ENCODE data around the gene RAPH1. TPM values are rescaled to one million over a fixed set of nuclear protein-coding genes. Genes with fewer than 3 reads are reported as not detected.

RAPH1 gene
- total RNA-seq, 1 experiment from 2014 or later, result 29.7 TPM

DNA sequence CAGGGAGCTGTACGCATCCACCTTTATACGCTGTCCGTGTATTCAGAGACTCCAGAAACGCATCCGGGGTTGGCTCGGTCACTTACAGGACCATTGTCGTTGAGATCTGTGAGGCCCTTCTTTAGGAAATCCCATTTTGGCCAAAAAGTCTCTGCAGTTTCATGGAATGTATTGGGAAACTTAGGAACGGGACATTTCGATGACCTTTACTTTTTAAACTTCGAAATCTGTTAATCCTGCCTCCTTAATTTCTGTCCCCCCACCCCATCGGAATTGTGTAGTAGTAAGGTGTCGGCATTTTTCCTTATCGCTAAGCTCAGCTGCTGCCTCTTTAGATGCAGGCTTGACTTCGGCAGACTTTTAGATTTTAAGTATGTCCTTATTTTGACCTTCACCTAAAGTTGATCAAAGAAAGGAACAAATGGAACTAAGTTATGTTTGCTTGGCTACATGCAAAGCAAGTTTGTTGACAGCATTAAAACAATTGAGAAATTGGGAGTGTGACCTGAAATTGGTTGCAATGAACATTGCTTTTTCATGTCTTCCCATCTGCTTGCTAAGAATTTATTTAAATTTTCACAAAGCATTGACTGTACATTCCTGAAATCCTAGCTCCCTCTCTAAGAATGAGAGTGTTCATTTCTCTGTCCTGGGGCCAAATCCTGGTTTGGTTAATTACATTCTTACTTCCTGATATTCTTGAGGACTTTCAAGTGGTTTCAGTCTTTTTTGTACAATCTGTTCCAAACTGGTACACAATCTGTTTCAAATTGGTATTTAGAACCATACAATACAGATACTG, 884 bp upstream of the RAPH1 start:
- Histone ChIP-seq H3K27ac (ENCODE audit: low read depth, low read length, poor library complexity, severe bottlenecking) (peak overlapping the region; percentile 69), H3K36me3 (ENCODE audit: insufficient read depth, low read length, poor library complexity, severe bottlenecking) (no peaks in the 10 kb centered on the region), H3K27me3 (replicated peaks; ENCODE audit: insufficient read depth, low read depth, low read length, poor library complexity) (no peaks in the 10 kb centered on the region), H3K4me3 (ENCODE audit: low read depth, low read length, poor library complexity, severe bottlenecking) (peak overlapping the region; percentile 92), H3K4me1 (ENCODE audit: insufficient read depth, low read length, poor library complexity, severe bottlenecking) (peaks cover 7% of the 10 kb centered on the region), H3K9me3 (ENCODE audit: low read depth, low read length, poor library complexity, severe bottlenecking) (no peaks in the 10 kb centered on the region)
- TF ChIP-seq EZH2 (IDR thresholded peaks at IDR 0.05; ENCODE audit: borderline replicate concordance, low read depth, low read length, poor library complexity, severe bottlenecking) (no peak), CTCF (conservative IDR thresholded peaks at IDR 0.05; ENCODE audit: low read depth, low read length) (no peak)
- DNase-seq (ENCODE audit: low spot score), result peak; percentile 6
- intact Hi-C loops (cut with micrococcal nuclease; ENCODE audit: unreplicated experiment), result no loop called here
- TSS peak; percentile 89 for BruUV-seq (replicated peaks)
- CTCF ChIA-PET, result no interaction called here
- POLR2A ChIA-PET (ENCODE audit: low non-redundant PET), result no interaction called here

GRCh38 chr2:203534621-203535077, 452 bp downstream of the RAPH1 start:
- DNase-seq (ENCODE audit: low spot score), result peak; percentile 51
- Histone ChIP-seq H3K4me3 (ENCODE audit: low read depth, low read length, poor library complexity, severe bottlenecking) (peak overlapping the region; percentile 92), H3K27ac (ENCODE audit: low read depth, low read length, poor library complexity, severe bottlenecking) (peak overlapping the region; percentile 84), H3K4me1 (ENCODE audit: insufficient read depth, low read length, poor library complexity, severe bottlenecking) (peaks cover 7% of the 10 kb centered on the region), H3K9me3 (ENCODE audit: low read depth, low read length, poor library complexity, severe bottlenecking) (no peaks in the 10 kb centered on the region), H3K36me3 (ENCODE audit: insufficient read depth, low read length, poor library complexity, severe bottlenecking) (no peaks in the 10 kb centered on the region), H3K27me3 (replicated peaks; ENCODE audit: insufficient read depth, low read depth, low read length, poor library complexity) (no peaks in the 10 kb centered on the region)
- POLR2A ChIA-PET (ENCODE audit: low non-redundant PET), result no interaction called here
- BruUV-seq (replicated peaks), result no TSS peak
- TF ChIP-seq EZH2 (IDR thresholded peaks at IDR 0.05; ENCODE audit: borderline replicate concordance, low read depth, low read length, poor library complexity, severe bottlenecking) (no peak), CTCF (conservative IDR thresholded peaks at IDR 0.05; ENCODE audit: low read depth, low read length) (no peak)
- intact Hi-C loops (cut with micrococcal nuclease; ENCODE audit: unreplicated experiment), result loop anchor here (5.0 kb wide), 1 partner anchor 118 kb away; no protein-coding TSS in a partner anchor
- CTCF ChIA-PET, result no interaction called here

GRCh38 chr2:203533676-203534591, 1.2 kb downstream of the RAPH1 start:
- intact Hi-C loops (cut with micrococcal nuclease; ENCODE audit: unreplicated experiment), result loop anchor here (5.0 kb wide), 1 partner anchor 118 kb away; no protein-coding TSS in a partner anchor
- CTCF ChIA-PET, result no interaction called here
- POLR2A ChIA-PET (ENCODE audit: low non-redundant PET), result interaction anchor here (0.5 kb wide), 2 partner anchors 44 to 464 kb away, joined by 3 to 4 read pairs; no protein-coding TSS in a partner anchor

More at GRCh38 chr2:203533676-203534591, 1.2 kb downstream of the RAPH1 start:
- Histone ChIP-seq H3K4me1 (ENCODE audit: insufficient read depth, low read length, poor library complexity, severe bottlenecking) (peaks cover 7% of the 10 kb centered on the region), H3K9me3 (ENCODE audit: low read depth, low read length, poor library complexity, severe bottlenecking) (no peaks in the 10 kb centered on the region), H3K36me3 (ENCODE audit: insufficient read depth, low read length, poor library complexity, severe bottlenecking) (no peaks in the 10 kb centered on the region), H3K27ac (ENCODE audit: low read depth, low read length, poor library complexity, severe bottlenecking) (peak overlapping the region; percentile 84), H3K27me3 (replicated peaks; ENCODE audit: insufficient read depth, low read depth, low read length, poor library complexity) (no peaks in the 10 kb centered on the region), H3K4me3 (ENCODE audit: low read depth, low read length, poor library complexity, severe bottlenecking) (peak overlapping the region; percentile 92)
- DNase-seq (ENCODE audit: low spot score), result peak; percentile 41
- BruUV-seq (replicated peaks), result TSS peak; percentile 62
- no peak for TF ChIP-seq EZH2 (IDR thresholded peaks at IDR 0.05; ENCODE audit: borderline replicate concordance, low read depth, low read length, poor library complexity, severe bottlenecking)
- no peak for TF ChIP-seq CTCF (conservative IDR thresholded peaks at IDR 0.05; ENCODE audit: low read depth, low read length)
